Lower lobe of right lung (tissue), 2 donors: ENCODE results near the gene SLC24A3. TPM values are rescaled to one million over a fixed set of nuclear protein-coding genes. Genes with fewer than 3 reads are reported as not detected.

Experiments
- ATAC-seq, 2 donors: fragments of 200-7000 bp; cut with Tn5 transposase; one replicate each; pipeline ENCODE4 v1.9.1; 2020 to 2022; ENCODE audit warnings: mild to moderate bottlenecking in 2 of 2, moderate library complexity in 2 of 2
- DNase-seq: peaks from one replicate; pipeline ENCODE4 v3.0.0-alpha.2; 2020
- H3K27ac ChIP-seq: fragments of 200-600 bp; one replicate; pipeline ENCODE4 v1.8.0; 2022
- H3K27me3 ChIP-seq: fragments of 200-600 bp; one replicate; pipeline ENCODE4 v1.8.0; 2022; ENCODE audit warnings: low read depth
- H3K36me3 ChIP-seq: fragments of 200-600 bp; one replicate; pipeline ENCODE4 v1.8.0; 2022; ENCODE audit warnings: mild to moderate bottlenecking
- H3K4me1 ChIP-seq: fragments of 200-600 bp; one replicate; pipeline ENCODE4 v1.8.0; 2022
- H3K4me3 ChIP-seq: fragments of 200-600 bp; one replicate; pipeline ENCODE4 v1.8.0; 2022; ENCODE audit warnings: mild to moderate bottlenecking
- H3K9me3 ChIP-seq: fragments of 200-600 bp; one replicate; pipeline ENCODE4 v1.8.0; 2022
- CTCF ChIP-seq: fragments of 200-600 bp; IDR thresholded peaks from one replicate; pipeline ENCODE4 v1.8.0; 2022; ENCODE audit warnings: antibody characterized with exemption, mild to moderate bottlenecking
- intact Hi-C: fragments of 100-400 bp; cut with DNase I; formaldehyde crosslinking; loops from one replicate; pipeline ENCODE4 v1.11.0; 2022
- total RNA-seq: library from RNA; stranded (reverse); fragmentation: NEBNext Ultra II Directional; extraction: Animal tissue kit (Norgen Biotek cat#: 25700); gene quantifications from one replicate; pipeline ENCODE4 v1.2.1, GENCODE V29; 2021
- donor health status: DM: no; HTN: yes; CAD: no; lungs with severe emphysema.

SLC24A3 gene
- total RNA-seq, 1 donor from 2014 or later = 7.9 TPM

DNA sequence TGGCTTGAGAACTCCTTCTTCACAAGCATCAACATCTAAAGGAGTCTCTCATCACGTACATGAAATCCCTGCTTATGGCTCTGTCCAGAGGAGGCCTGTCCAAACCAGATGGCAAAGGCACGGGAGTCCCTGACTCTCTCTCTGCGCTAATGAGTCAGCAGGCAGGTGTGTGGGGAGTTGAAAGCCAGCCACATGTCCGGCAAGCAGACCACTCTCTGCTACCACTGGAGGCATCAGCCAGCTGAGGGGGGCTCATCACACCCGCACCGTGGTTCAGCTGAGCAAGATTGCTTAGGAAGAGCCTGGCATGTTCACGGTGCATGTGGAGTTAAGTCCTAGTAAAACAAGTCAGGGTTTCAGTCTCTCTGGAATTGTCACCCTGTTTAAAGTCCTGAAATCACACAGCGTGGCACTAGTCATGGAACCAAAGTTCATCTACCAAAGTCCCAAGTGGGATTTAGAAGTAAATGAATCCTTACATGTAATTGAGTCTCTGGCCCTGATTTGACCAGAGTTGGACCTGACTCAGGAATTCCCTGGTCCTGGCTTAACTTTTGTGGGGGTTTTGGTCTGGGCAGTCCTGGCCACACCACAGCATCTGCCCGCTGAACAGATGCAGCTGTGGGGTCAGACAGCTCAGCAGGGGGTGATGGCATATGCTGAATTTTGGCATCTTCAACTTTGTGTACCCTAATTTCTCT, 390.4 kb downstream of the SLC24A3 start:
- intact Hi-C loops = no loop called here
- Histone ChIP-seq H3K27ac (no peak overlapping the region), H3K36me3 (no peaks in the 10 kb centered on the region), H3K4me1 (no peaks in the 10 kb centered on the region), H3K27me3 (no peaks in the 10 kb centered on the region), H3K9me3 (no peaks in the 10 kb centered on the region), H3K4me3 (no peak overlapping the region)
- DNase-seq (no peak), ATAC-seq (no peak)
- no peak for TF ChIP-seq CTCF

DNA sequence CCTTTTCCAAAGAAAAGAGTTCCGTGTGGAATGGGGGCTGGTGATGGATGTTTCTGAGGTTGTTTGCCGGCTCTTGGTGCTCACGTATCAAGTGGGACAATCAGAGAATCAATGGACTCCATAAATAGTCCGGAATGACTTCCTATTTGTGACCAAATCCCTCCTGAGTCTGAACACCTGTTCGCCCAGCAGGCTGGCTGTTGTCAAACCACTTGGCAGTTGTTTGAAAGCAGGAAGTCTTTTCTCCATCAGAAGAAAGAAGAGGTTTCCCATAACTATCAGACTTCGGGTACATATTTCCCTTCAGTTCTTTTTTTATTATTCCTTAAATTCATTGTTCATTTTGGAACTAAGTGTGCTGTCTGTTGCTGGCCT, 390.9 kb downstream of the SLC24A3 start:
- Histone ChIP-seq H3K4me3 (no peak overlapping the region), H3K27me3 (no peaks in the 10 kb centered on the region), H3K27ac (no peak overlapping the region), H3K9me3 (no peaks in the 10 kb centered on the region), H3K36me3 (no peaks in the 10 kb centered on the region), H3K4me1 (no peaks in the 10 kb centered on the region)
- DNase-seq (no peak), ATAC-seq (no peak)
- intact Hi-C loops = no loop called here
- TF ChIP-seq CTCF = no peak

DNA sequence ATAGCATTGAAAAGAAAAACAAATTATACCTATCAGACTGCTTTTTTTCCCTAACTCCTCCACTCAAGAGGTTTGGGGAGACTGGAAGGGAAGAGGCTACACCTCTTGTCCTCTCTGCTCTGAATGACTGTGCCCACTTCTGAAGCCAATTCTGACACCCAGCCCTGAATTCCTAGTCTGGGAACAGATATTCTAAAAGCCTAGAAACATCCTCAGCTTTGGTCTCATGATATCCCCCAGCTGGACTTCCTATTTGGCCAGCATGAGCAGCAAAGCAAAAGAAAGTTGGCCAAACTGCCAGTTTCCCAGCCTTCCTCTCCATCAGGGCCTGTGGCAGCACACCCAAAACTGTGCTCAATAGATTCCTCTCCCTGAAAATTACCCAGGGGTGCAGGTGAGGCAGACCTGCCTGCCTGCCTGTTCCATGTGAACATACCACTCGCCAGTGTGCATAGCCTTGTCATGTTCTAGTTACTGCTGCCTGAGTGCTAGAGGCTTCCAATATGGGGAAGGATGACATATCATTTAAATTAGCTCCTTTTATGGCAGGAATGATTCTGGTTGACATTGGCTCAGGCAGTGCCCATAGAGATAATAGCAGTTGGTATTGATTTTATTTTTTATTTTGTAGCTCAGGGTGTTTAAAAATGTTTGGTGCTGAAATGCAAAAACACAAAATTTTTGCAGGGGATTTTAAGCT, 393.5 kb downstream of the SLC24A3 start:
- peak in 1 of 2 donors; percentile 25 for ATAC-seq
- intact Hi-C loops = no loop called here

GRCh38 chr20:19609642-19610223, 397.3 kb downstream of the SLC24A3 start:
- Histone ChIP-seq H3K4me3 (no peak overlapping the region), H3K27ac (no peak overlapping the region), H3K36me3 (no peaks in the 10 kb centered on the region), H3K9me3 (no peaks in the 10 kb centered on the region), H3K27me3 (no peaks in the 10 kb centered on the region), H3K4me1 (no peaks in the 10 kb centered on the region)
- intact Hi-C loops = no loop called here
- no peak for ATAC-seq
- no peak for DNase-seq
- no peak for TF ChIP-seq CTCF

More for the DNA sequence above, 393.5 kb downstream of the SLC24A3 start:
- H3K36me3 ChIP-seq = no peaks in the 10 kb centered on the region
- TF ChIP-seq CTCF = no peak
- no peaks in the 10 kb centered on the region for H3K4me1 ChIP-seq
- no peaks in the 10 kb centered on the region for H3K27me3 ChIP-seq
- H3K4me3 ChIP-seq = no peak overlapping the region
- H3K9me3 ChIP-seq = no peaks in the 10 kb centered on the region
- no peak overlapping the region for H3K27ac ChIP-seq
- DNase-seq = no peak

GRCh38 chr20:19615629-19616028, 403.2 kb downstream of the SLC24A3 start:
- no peaks in the 10 kb centered on the region for H3K9me3 ChIP-seq
- no peaks in the 10 kb centered on the region for H3K27me3 ChIP-seq
- no peaks in the 10 kb centered on the region for H3K36me3 ChIP-seq
- H3K27ac ChIP-seq = no peak overlapping the region
- TF ChIP-seq CTCF = no peak
- intact Hi-C loops = no loop called here
- no peak overlapping the region for H3K4me3 ChIP-seq
- no peaks in the 10 kb centered on the region for H3K4me1 ChIP-seq
- no peak for ATAC-seq
- DNase-seq = no peak
